ENCODE measurements around the gene TMEM213. TPM values are rescaled to one million over a fixed set of nuclear protein-coding genes. Genes with fewer than 3 reads are reported as not detected.

TMEM213 gene
- under 1 TPM in 1 of 3 donors, not detected in 2; 0.15 TPM for polyA plus RNA-seq

- 18 to 31% (median 29%) methylated on average over 14 of the region's 14 CpGs for WGBS, 3 donors
Measured at GRCh38 chr7:138797715-138798320, at the start of gene TMEM213, which contains the start of gene ATP6V0A4. TSS of gene TMEM213 (plus strand) at chr7:138797994. CDS start at chr7:138798105, 111 bp downstream. TSS of gene ATP6V0A4 (minus strand) at chr7:138798196. CDS start at chr7:138771247, 26,949 bp downstream.

GRCh38 chr7:138748666-138749065, 49.1 kb upstream of the TMEM213 start:
- WGBS, 3 donors: 79 to 90% (median 89%) methylated on average over 6 of the region's 6 CpGs

More at GRCh38 chr7:138797715-138798320, at the start of gene TMEM213, which contains the start of gene ATP6V0A4:
- no peak within 1 kb of the TSS for H3K27ac ChIP-seq (ENCODE audit: low read depth, low read length)

GRCh38 chr7:138749960-138750359, 47.8 kb upstream of the TMEM213 start:
- WGBS, 3 donors: 76 to 79% (median 78%) methylated on average over 3 of the region's 3 CpGs
- no peak overlapping the region for H3K27ac ChIP-seq (ENCODE audit: low read depth, low read length)

More at GRCh38 chr7:138748666-138749065, 49.1 kb upstream of the TMEM213 start:
- no peak overlapping the region for H3K27ac ChIP-seq (ENCODE audit: low read depth, low read length)

- H3K27ac ChIP-seq (ENCODE audit: low read depth, low read length): no peak overlapping the region
- 91 to 95% (median 94%) methylated on average over 15 of the region's 15 CpGs for WGBS, 3 donors
Measured at GRCh38 chr7:138750473-138750872, 47.3 kb upstream of the TMEM213 start.

- WGBS, 3 donors: 51 to 81% (median 76%) methylated on average over 18 of the region's 18 CpGs
- H3K27ac ChIP-seq (ENCODE audit: low read depth, low read length): no peak overlapping the region
Measured at GRCh38 chr7:138750901-138751464, 46.8 kb upstream of the TMEM213 start.

- no peak overlapping the region for H3K27ac ChIP-seq (ENCODE audit: low read depth, low read length)
- WGBS, 3 donors: 40 to 69% (median 48%) methylated on average over 12 of the region's 12 CpGs
Measured at GRCh38 chr7:138752518-138753149, 45.2 kb upstream of the TMEM213 start.

GRCh38 chr7:138753150-138753518, 44.7 kb upstream of the TMEM213 start:
- H3K27ac ChIP-seq (ENCODE audit: low read depth, low read length): no peak overlapping the region
- WGBS, 3 donors: 56 to 70% (median 60%) methylated on average over 8 of the region's 8 CpGs

- 77 to 88% (median 82%) methylated on average over 5 of the region's 5 CpGs for WGBS, 3 donors
- no peak overlapping the region for H3K27ac ChIP-seq (ENCODE audit: low read depth, low read length)
Measured at GRCh38 chr7:138753610-138754009, 44.2 kb upstream of the TMEM213 start.

- WGBS, 3 donors: 77 to 86% (median 80%) methylated on average over 10 of the region's 10 CpGs
- H3K27ac ChIP-seq (ENCODE audit: low read depth, low read length): no peak overlapping the region
Measured at GRCh38 chr7:138755331-138755747, 42.5 kb upstream of the TMEM213 start.

- 65 to 73% (median 68%) methylated on average over 4 of the region's 4 CpGs for WGBS, 3 donors
- H3K27ac ChIP-seq (ENCODE audit: low read depth, low read length): no peak overlapping the region
Measured at GRCh38 chr7:138755842-138756590, 41.8 kb upstream of the TMEM213 start.

- WGBS, 3 donors: 46 to 70% (median 68%) methylated on average over 4 of the region's 4 CpGs
- no peak overlapping the region for H3K27ac ChIP-seq (ENCODE audit: low read depth, low read length)
Measured at GRCh38 chr7:138756591-138757242, 41.1 kb upstream of the TMEM213 start.

GRCh38 chr7:138768241-138768640, 29.6 kb upstream of the TMEM213 start:
- H3K27ac ChIP-seq (ENCODE audit: low read depth, low read length): no peak overlapping the region
- WGBS, 3 donors: 24 to 81% (median 67%) methylated on average over 2 of the region's 2 CpGs

GRCh38 chr7:138770904-138771303, 26.9 kb upstream of the TMEM213 start:
- WGBS, 3 donors: 84 to 94% (median 88%) methylated on average over 8 of the region's 8 CpGs
- H3K27ac ChIP-seq (ENCODE audit: low read depth, low read length): no peak overlapping the region

GRCh38 chr7:138773176-138773575, 24.6 kb upstream of the TMEM213 start:
- WGBS, 3 donors: 76 to 88% (median 79%) methylated on average over 9 of the region's 9 CpGs
- no peak overlapping the region for H3K27ac ChIP-seq (ENCODE audit: low read depth, low read length)

GRCh38 chr7:138773817-138774216, 24.0 kb upstream of the TMEM213 start:
- 43 to 68% (median 45%) methylated on average over 12 of the region's 12 CpGs for WGBS, 3 donors
- H3K27ac ChIP-seq (ENCODE audit: low read depth, low read length): no peak overlapping the region

- WGBS, 3 donors: 65 to 67% (median 67%) methylated on average over 10 of the region's 10 CpGs
- H3K27ac ChIP-seq (ENCODE audit: low read depth, low read length): no peak overlapping the region
Measured at GRCh38 chr7:138776166-138776833, 21.5 kb upstream of the TMEM213 start.

- WGBS, 3 donors: 82 to 87% (median 86%) methylated on average over 2 of the region's 2 CpGs
- no peak overlapping the region for H3K27ac ChIP-seq (ENCODE audit: low read depth, low read length)
Measured at GRCh38 chr7:138781004-138781403, 16.8 kb upstream of the TMEM213 start.

GRCh38 chr7:138784692-138785091, 13.1 kb upstream of the TMEM213 start:
- 62 to 70% (median 63%) methylated on average over 4 of the region's 4 CpGs for WGBS, 3 donors
- H3K27ac ChIP-seq (ENCODE audit: low read depth, low read length): no peak overlapping the region

Measured in adipose tissue (tissue), 3 donors.